GM21367 (cell line): ENCODE measurements around the gene TPRX1.
"Not testable (repeated sequence)": the region's sequence is repeated elsewhere in the genome, so short reads cannot be mapped to it uniquely, and the experiment has no call there.

Experiments
- ATAC-seq: cut with Tn5 transposase; IDR thresholded peaks from one replicate; pipeline ENCODE4 v1.9.1; 2021; ENCODE audit not compliant: unreplicated experiment

TPRX1 gene

DNA sequence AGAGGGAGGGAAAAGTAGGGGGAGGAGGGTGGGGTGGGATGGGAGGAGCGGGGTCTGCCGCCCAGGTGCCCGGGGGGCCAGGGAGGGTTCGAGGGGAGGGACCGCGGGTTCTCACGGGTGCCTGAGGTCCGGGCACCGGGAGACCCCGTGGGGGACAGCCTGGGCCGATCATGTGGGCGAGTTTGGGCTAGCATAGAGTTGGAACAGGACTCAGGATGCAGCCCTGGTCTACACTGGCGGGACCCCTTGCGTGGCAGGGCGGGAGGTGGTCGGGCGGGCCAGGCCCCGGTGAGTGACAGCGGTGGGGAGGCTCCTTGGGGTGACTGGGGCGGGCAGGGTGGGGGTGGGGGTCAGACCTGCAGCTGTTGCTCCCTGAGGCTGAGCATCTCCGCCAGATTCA, 1.2 kb downstream of the TPRX1 start:
- ATAC-seq: not testable (repeated sequence)

DNA sequence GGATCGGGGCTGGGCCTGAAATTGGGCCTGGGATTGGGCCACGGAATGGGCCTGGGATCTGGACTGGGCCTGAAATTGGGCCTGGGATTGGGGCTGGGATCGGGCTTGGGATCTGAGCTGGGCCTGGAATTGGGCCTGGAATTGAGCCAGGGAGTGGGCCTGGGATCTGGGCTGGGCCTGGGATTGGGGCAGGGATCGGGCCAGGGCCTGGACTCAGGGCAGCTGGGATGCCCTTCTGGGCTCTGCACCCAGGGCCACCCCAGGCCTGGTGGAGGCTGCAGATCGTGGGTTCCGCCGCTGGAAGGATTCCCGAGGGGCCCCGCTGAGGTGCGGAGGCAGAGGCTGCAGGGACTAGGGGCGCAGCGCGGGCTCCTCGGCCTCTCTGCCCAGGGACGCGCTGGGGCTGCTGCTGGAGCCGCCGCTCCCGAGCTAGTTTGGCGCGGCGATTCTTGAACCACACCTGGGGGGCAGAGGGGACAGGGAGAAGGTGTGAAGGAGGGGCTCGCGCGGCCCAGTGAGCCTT, 1.8 kb downstream of the TPRX1 start:
- ATAC-seq: no peak

DNA sequence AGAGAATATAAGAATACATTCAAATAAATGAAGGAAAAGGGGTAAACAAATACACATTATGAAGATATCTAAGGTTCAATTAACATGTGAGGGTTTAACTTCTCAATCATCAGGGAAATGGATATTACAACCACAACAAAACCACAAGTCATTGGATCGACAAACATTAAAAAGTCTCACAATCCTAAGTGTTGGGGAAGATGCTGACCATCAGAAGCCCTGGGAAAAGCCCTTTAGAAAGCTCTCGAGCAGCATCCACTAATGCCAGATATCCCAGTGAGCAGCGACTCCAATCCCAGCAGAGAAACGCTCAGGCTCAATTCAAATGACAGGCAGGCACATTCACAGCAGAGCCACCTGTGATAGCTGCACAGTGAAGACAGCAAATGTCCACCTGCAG, 3.1 kb downstream of the TPRX1 start:
- no peak for ATAC-seq

DNA sequence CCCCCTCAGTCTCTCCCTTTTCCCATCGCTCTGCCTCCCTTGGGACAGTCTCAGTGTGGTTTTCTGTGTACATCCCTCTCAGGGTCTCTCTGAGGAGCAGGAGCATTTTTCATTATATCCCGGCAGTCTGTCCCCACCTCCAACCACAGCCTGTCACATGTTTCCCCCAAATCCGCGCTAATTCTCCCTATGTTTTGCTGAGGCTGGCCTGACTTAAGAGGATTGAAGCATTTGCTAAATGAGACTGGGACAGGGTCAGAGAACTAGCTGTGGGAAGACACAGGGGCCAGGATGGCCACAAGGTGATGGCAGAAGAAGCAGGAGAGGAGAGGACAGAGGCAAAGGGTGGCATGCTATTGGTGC, 5.5 kb downstream of the TPRX1 start:
- ATAC-seq: no peak

DNA sequence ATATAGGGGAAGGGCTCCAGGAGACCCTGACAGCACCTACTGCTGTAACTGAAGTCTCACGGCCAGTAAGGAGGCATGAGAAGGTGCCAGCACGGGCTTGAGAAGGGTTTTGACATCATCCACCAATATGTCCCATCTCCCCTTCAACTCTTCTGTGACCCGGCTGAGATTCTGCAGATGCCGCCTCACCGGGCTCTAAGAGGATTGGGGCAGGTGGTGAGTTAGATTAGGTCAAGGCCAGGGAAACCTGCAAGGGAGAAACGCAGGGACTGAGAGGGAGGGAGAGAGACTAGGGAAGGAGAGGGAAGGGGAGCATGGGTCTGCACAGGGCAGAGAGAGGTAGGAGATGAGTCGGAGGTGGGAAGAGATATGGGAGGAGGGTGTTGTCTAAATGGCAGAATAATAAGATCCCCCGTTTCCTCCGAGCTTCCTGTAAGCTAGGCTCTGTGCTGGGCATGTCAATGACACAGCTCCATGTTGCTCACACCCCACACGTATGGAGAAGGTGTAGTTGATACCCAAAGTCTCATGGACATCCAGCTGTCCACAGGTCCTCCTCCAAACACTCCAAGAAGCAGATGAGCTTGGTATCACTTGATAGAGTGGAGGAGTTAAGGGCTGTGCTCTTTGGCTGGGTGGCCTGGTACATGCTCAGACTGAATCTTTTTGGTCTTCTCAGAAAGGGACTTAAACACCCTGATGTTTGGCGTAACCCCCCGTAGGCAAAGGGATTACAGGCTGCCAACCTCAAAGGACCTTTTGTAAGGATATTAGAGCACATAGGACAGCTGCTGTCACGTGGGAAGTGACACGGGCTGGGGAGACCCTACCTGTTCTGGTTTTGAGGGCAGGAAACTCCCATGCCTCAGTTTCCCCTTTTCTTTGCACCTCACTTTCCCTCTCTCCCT, 6.1 kb downstream of the TPRX1 start:
- ATAC-seq: no peak

DNA sequence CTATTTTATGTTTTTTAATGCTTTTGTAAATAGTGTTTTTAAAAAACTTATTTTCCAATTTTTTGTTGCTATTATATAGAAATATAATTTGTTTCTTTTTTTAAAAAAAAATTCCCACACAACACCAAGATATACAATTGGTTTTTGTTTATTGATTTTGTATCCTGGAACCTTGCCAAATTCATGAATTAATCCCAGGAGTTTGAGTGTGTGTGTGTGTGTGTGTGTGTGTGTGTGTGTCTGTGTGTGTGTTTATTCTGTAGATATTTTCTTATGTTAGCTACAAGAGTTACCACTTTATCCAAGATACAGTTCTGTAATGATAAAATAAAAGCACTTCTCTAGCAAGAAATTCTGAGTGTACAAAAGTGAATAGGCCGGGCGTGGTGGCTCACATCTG, 7.6 kb downstream of the TPRX1 start:
- ATAC-seq: no peak

DNA sequence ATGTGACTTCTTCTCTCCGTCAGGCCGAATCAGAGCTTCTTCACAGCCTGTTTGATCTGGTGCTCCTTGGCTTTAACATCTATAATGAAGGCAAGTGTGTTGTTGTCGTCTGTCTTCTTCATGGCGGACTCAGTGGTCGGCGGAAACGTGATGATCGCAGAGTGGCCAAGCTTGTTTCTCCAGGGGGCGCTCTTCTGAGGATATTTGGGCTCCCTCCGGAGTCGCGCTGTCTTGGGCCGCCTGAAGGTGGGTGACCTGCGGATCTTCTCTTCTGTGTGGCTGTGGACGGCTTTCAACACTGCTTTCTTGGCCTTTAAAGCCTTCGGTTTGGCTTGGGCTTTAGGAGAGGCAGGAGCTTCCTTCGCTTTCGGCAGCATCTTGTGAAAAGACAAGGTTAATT, 9.8 kb downstream of the TPRX1 start:
- no peak for ATAC-seq

DNA sequence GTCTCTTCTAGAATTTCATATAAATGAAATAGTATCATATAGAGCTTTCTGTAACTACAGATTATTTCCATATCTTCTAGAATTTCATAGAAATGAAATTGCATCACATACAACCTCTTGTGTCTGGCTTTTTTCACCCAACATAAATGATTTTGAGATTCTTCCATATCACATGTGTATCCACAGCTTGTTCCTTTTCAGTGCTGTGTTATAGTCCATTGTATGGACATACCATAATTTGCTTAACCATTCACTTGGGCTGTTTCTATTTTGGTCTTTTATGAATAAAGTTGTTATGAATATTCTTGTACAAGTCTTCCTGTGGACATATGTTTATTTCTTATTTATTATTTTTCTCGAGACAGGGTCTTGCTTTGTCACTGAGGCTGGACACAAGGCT, 11.7 kb downstream of the TPRX1 start:
- no peak for ATAC-seq

DNA sequence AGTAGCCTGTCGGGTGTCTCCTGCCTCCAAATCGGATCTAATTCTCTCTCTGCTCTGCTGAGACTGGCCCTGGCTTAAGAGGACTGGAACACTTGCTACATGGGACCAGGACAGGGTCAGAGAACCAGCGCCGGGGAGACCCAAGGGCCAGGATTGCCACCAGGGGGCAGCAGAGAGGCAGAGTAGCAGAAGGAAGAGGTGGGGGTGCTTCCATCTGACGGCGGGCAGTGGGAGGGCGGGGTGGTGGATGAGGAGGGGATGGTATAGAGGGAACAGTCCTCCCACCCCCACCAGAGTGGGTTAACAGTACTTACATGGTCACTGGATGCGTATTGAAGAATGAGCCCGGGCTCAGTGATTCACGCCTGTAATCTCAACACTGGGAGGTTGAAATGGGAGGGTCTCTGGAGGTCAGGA, 13.9 kb downstream of the TPRX1 start:
- ATAC-seq: no peak

DNA sequence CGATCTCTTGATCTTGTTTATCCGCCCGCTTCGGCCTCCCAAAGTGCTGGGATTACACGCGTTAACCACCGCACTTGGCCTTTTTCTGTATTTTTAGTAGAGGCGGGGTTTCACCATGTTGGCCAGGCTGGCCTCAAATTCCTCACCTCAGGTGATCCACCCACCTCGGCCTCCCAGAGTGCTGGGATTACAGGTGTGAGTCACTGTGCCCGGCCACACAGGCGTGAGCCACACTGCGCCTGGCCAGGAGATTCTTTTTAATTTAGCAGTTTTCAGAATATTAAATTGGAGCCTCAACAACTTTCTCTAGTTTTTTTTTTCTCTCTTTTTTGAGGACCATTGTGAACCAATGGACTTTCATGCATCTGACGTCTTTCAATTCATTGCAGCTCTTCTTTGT, 14.5 kb downstream of the TPRX1 start:
- ATAC-seq: not testable (repeated sequence)

DNA sequence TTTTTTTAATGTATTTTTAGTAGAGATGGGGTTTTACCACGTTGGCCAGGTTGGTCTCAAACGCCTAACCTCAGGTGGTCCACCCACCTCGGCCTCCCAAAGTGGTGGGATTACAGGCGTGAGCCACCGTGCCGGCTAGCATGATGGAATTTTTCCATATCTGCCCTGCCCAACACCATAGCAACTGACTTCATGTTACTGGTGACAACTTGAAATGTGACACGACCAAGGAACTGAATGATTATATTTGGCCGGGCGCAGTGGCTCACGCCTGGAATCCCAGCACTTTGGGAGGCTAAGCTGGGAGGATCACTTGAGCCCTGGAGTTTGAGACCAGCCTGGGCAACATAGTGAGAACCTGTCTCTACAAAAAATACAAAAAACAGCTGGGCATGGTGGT, 17.0 kb downstream of the TPRX1 start:
- not testable (repeated sequence) for ATAC-seq

DNA sequence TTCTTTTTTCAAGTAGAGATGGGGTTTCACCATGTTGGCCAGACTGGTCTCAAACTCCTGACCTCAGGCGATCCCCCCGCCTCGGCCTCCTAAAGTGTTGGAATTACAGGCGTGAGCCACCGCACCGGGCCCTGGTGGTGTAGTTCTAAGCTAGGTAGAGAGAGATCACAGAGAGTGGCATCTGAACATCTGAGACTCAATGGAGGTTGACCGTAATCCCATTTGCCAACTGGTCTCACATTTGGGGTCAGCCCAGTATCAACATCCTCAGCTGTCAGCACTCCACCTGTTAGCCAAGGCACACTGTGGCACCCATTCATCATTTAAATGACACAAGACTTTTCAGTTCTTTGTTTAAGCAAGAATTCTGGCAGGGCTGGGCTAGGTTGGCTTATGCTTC, 17.8 kb downstream of the TPRX1 start:
- no peak for ATAC-seq

DNA sequence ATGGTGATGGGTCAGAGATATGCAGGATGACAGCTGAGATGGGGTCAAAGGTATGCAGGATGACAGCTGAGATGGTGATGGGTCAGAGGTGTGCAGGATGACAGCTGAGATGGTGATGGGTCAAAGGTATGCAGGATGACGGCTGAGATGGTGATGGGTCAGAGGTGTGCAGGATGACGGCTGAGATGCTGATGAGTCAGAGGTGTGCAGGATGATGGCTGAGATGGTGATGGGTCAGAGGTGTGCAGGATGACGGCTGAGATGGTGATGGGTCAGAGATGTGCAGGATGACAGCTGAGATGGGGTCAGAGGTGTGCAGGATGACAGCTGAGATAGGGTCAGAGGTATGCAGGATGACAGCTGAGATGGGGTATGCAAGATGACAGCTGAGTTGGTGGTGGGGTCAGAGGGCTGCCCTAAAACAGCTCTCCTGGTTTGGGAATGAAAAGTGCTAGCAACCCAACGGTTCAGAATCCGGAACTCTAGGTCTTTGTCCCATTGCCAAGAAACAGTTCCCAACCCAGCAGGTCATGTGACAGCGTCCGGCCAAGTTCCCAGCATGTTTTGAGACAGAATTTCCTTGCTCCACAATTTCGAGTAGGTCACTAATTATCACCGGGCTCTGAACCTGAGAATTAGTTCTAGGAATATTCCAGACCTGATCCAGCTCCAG, 22.6 kb downstream of the TPRX1 start:
- no peak for ATAC-seq

DNA sequence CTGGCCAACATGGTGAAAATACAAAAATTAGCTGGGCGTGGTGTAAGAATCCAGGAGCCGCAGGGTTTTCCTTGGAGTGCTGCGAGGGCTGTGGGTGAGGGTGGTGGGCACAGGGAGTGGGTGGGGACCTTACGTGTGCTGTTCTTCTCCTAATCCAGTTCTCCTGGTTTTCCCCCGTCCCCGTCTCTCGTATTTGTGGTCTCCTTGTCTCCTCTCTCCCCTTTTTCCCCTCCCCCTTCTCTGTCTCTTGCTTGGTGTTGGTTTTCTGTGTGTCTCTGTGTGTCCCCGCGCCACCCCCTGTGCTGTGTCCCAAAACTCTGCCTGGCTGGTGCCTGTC, 24.2 kb downstream of the TPRX1 start:
- ATAC-seq: no peak

DNA sequence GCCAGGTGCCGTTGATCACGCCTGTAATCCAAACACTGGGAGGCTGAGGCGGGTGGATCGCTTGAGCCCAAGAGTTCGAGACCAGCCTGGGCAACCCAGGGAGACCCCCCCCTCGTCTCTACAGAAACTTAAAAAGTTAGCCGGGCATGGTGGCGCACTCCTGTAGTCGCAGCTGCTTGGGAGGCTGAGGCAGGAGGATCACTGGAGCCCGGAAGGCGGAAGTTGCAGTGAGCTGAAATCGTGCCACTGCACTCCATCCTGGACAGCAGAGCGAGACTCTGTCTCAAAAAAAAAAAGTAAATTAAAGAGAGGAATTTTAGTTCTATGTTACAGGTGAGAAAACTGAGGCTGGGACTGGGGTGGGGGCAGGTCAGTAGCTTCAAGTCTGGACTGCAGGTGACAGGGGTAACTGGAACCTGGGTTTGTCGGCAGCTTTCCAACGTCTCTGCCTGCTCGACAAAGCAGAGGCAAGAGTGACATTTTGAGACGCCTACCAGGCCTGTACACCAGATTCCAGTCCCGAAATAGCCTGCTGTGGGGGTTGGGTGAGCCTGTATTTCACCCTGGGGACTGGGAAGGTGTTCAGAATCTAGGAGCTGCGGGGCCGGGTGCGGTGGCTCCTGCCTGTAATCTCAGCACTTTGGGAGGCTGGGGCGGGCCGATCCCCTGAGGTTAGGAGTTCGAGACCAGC, 24.7 kb downstream of the TPRX1 start:
- no peak for ATAC-seq

DNA sequence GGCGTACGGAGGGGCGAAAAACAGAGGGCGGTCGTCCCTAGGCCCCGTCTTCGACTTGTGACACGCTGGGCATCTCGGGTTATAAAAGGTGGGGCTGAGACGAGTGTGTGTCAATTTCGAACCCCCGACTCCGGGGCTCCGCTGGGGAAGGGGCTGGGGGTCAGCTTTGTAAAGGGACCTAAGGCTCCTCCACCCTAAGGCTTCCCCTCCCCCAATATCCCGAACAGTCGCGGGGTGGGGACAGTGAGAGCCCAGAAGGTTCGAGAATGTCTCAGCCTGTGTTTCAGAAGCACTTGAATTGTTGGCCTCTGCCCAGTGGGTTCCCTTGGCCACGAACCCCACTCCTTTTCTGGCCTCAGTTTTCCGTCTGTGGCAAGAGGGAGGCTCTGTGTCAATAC, 25.4 kb downstream of the TPRX1 start:
- ATAC-seq: no peak

DNA sequence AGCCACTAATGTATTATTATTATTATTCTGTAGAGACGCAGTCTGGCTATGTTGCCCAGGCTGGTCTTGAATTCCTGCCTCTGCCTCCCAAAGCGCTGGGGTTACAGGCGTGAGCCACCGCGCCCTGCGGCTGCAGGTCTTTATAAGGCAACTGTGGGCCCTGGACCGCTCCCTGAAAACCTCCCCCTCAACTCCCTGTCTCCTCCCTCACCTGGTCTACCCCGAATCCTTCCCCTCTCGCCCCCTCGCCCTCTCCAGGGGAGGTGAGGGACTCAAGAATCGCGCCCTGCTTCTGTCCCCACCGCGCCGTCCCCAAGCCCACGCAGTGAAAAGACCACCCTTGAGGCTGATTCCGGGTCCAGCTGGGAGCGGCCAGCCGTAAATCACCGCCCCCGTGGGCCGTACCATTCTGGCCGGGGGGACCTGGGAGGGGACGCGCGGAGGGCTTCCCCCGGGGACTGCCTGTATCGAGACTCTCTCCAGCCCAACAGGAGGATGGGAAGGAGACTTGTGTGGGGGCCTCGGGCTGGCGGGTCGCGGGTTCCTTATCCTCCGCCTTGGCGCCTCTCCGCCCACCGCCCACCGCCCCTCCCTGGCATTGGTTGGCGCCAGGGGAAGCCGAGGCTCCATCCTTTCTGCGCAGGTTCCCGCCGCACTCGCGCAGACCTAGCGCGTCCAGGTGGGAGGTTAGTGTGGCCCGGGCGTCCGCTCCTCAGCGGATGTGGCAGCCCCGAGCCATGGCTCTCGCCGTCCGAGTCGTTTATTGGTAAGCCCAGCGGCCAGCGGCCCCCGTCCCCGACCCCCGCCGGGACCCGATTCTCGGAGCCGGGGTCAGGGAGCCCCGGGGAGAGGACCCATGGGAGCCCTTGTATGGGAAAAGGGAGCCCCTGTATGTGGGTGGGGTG, 26.1 kb downstream of the TPRX1 start, which contains the start of gene SELENOW:
Gene SELENOW (plus strand): TSS at position 655 of the 905 bp plus-strand sequence. CDS start 83 bp downstream, at position 738.
- ATAC-seq: peak; percentile 54

DNA sequence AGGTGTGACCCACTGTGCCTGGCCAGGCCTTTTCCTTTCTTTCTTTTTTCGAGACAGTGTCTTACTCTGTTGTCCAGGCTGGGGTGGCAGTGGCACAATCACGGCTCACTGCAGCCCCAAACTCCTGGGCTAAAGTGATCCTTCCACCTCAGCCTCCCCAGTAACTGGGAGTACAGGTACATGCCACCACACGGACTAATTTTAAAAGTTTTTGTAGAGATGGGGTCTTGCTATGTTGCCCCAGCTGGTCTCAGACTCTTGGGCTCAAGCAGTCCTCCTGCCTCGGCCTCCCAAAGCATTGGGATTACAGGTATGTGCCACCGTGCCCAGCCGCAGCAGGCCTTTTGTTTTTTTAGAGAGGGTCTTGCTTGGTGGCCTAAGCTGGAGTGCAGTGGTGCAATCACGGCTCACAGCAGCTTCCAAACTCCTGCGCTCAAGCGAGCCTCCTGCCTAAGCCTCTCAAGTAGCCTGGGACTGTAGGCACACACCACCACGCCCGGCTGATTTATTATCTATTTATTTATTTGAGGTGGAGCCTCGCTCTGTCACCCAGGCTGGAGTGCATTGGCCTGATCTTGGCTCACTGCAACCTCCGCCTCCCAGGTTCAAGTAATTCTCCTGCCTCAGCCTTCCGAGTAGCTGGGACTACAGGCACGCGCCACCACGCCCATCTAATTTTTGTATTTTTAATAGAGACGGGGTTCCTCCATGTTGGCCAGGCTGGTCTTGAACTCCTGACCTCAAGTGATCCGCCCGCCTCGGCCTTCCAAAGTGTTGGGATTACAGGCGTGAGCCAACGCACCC, 26.9 kb downstream of the TPRX1 start:
- ATAC-seq: not testable (repeated sequence)

DNA sequence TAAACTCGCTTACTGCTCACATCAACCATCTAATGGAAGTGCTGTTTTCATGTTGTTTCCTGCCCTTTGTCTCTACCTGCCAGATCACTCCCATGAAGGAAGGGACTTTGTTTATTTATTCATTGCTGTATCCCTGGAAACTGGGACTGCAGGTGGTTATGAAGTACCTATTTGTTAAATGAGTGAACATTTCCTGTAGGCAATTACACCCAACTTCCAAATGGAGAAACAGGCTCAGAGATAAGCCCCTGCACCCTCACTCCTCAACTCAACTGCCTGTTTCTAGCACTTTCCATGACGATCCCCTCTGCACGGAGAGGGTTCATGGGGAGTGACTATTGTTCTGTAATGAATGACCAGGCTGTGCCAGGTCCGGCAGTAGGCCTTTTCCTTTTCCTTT, 27.8 kb downstream of the TPRX1 start:
- ATAC-seq: no peak

DNA sequence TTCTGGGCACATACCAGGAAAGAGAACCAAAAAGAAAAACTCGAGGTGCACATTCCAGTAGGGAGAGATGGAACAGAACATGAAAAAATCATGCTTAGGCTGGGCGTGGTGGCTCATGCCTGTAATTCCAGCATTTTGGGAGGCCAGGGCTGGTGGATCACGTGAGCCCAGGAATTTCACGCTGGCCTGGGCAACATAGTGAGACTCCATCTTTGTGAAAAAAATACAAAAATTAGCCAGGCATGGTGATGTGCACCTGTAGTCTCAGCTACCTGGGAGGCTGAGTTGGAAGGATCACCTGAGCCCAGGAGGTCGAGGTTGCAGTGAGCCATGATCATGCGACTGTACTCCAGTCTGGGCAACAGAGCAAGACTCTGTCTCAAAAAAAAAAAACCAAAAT, 33.1 kb downstream of the TPRX1 start:
- ATAC-seq: not testable (repeated sequence)
